H1 (cell line): ENCODE data around the gene ABHD12B. TPM values are rescaled to one million over a fixed set of nuclear protein-coding genes. Genes with fewer than 3 reads are reported as not detected.
A peak's percentile ranks its signal among the peaks of the same experiment; 100 is the strongest.

Source experiments
- ASH2L ChIP-seq: fragments of 200-600, 300-600 bp; sonication (generic); IDR thresholded peaks from one replicate; pipeline ENCODE4 v1.7.1; 2017; ENCODE audit warnings: low read length
- ATF2 ChIP-seq: IDR thresholded peaks from 2 replicates; pipeline ENCODE4 v1.6.1; 2012; ENCODE audit warnings: low read length, inconsistent platforms
- EGR1 ChIP-seq: IDR thresholded peaks from 2 replicates; pipeline ENCODE4 v1.6.1; 2011; ENCODE audit warnings: low read depth, low read length, borderline replicate concordance
- EP300 ChIP-seq, 2 experiments: IDR thresholded peaks; 1 replicate in 1 of 2; 2 replicates in 1 of 2; pipeline ENCODE4 v1.6.1; 2011 to 2012; ENCODE audit warnings: low read depth in 2 of 2, low read length in 2 of 2, mild to moderate bottlenecking in 2 of 2, borderline replicate concordance in 1 of 2, inconsistent platforms in 1 of 2, moderate library complexity in 1 of 2
- EZH2 ChIP-seq: fragments of 200-600 bp; sonication (generic); IDR thresholded peaks from 2 replicates; pipeline ENCODE4 v1.7.1; 2012; ENCODE audit warnings: low read depth, mild to moderate bottlenecking, moderate library complexity, low read length, inconsistent platforms; ENCODE audit not compliant: severe bottlenecking
- HDAC2 ChIP-seq, 2 experiments: fragments of 300-600 bp in 1 of 2; sonication (generic) in 1 of 2; IDR thresholded peaks; 2 replicates each; pipeline ENCODE4 v1.6.1; 2011 to 2012; ENCODE audit warnings: low read depth in 2 of 2, low read length in 2 of 2, mild to moderate bottlenecking in 2 of 2, moderate library complexity in 2 of 2, borderline replicate concordance in 1 of 2, inconsistent platforms in 1 of 2
- HDAC6 ChIP-seq: IDR thresholded peaks from one replicate; pipeline ENCODE4 v1.7.1; 2012; ENCODE audit warnings: low read depth, mild to moderate bottlenecking, inconsistent platforms, low read length, moderate library complexity
- KDM5A ChIP-seq: fragments of 200-600 bp; IDR thresholded peaks from 2 replicates; pipeline ENCODE4 v1.7.1; 2012; ENCODE audit warnings: mild to moderate bottlenecking, low read length, inconsistent platforms, mixed read lengths
- NRF1 ChIP-seq: IDR thresholded peaks from 2 replicates; pipeline ENCODE4 v1.6.1; 2011; ENCODE audit warnings: mild to moderate bottlenecking, low read depth, low read length, improper control_type of control experiment
- PHF8 ChIP-seq: fragments of 200-600 bp; sonication (generic); conservative IDR thresholded peaks from 2 replicates; pipeline ENCODE4 v1.7.1; 2012; ENCODE audit warnings: low read depth, mild to moderate bottlenecking, inconsistent platforms, low read length, moderate library complexity
- POLR2A ChIP-seq, 2 experiments: IDR thresholded peaks; 1 replicate in 1 of 2; 2 replicates in 1 of 2; pipeline ENCODE4 v1.6.1; 2011; ENCODE audit warnings: low read depth in 2 of 2, low read length in 2 of 2, mild to moderate bottlenecking in 2 of 2; ENCODE audit errors: control extremely low read depth in 1 of 2
- POU5F1 ChIP-seq: IDR thresholded peaks from 2 replicates; pipeline ENCODE4 v1.6.1; 2011; ENCODE audit warnings: low read depth, mild to moderate bottlenecking, low read length, moderate library complexity
- RBBP5 ChIP-seq: IDR thresholded peaks from 2 replicates; pipeline ENCODE4 v1.7.1; 2012; ENCODE audit warnings: low read depth, mild to moderate bottlenecking, inconsistent platforms, low read length, moderate library complexity, borderline replicate concordance
- RNF2 ChIP-seq: fragments of 200-900, 300-1000 bp; sonication (generic); IDR thresholded peaks from 2 replicates; pipeline ENCODE4 v1.7.1; 2016; ENCODE audit warnings: borderline replicate concordance, low read depth, mild to moderate bottlenecking, antibody characterized with exemption, low read length; ENCODE audit not compliant: poor library complexity, severe bottlenecking; ENCODE audit errors: missing control alignments
- SIN3A ChIP-seq, 2 experiments: IDR thresholded peaks in 1 of 2; conservative IDR thresholded peaks in 1 of 2; 2 replicates each; pipeline ENCODE4 v1.6.1; 2011 to 2012; ENCODE audit warnings: low read length in 2 of 2, improper control_type of control experiment in 1 of 2, low read depth in 1 of 2, mild to moderate bottlenecking in 1 of 2
- SP4 ChIP-seq: IDR thresholded peaks from 2 replicates; pipeline ENCODE4 v1.6.1; 2012; ENCODE audit warnings: low read length, inconsistent platforms
- SUZ12 ChIP-seq: fragments of 200-600 bp; sonication (generic); IDR thresholded peaks from 2 replicates; pipeline ENCODE4 v1.6.1; 2012; ENCODE audit warnings: mild to moderate bottlenecking, inconsistent platforms, low read length, moderate library complexity, mixed read lengths
- TBP ChIP-seq: IDR thresholded peaks from 2 replicates; pipeline ENCODE4 v1.6.1; 2011; ENCODE audit warnings: low read depth, low read length, improper control_type of control experiment
- ZNF274 ChIP-seq: IDR thresholded peaks from 2 replicates; pipeline ENCODE4 v1.7.0; 2012; ENCODE audit warnings: low read length, borderline replicate concordance; ENCODE audit errors: extremely low read depth
- polyA plus RNA-seq, 7 experiments: library from polyadenylated mRNA; depleted of rRNA in 3 of 7; stranded (reverse) in 5 of 7; unstranded in 2 of 7; fragments of >200 nt in 5 of 7; fragments of 200-250 nt in 2 of 7; gene quantifications; 1 replicate in 5 of 7; 2 replicates in 1 of 7; 4 replicates in 1 of 7; pipeline versions ENCODE4 v1.2.1 to v1.2.3, GENCODE V29; 2011 to 2013; ENCODE audit warnings: missing spikeins in 2 of 7, mixed read lengths in 2 of 7
- total RNA-seq: library from RNA; stranded (reverse); fragmentation: NEBNext Ultra II Directional; extraction: Animal tissue kit (Norgen Biotek cat#: 25700); gene quantifications from 2 replicates; pipeline ENCODE4 v1.2.1, GENCODE V29; 2021

Gene ABHD12B
- total and polyA plus RNA-seq, 2 of the 8 experiments (the other 6 are each of a cell fraction or from before 2014, with no cell fraction given), result 4.0 to 102 TPM

- TF ChIP-seq SP4 (no peak), KDM5A (no peak), EP300 (IDR thresholded peaks at IDR 0.05; ENCODE audit: borderline replicate concordance in 1 of 2, low read depth in 2 of 2, low read length in 2 of 2) (no peak), ASH2L (peak; percentile 64), EZH2 (peak; percentile 69), RNF2 (no peak), TBP (peak; percentile 53; the same call in 1 of the 2 replicates), PHF8 (no peak), HDAC2 (IDR thresholded peaks at IDR 0.05; ENCODE audit: borderline replicate concordance in 1 of 2, low read depth in 2 of 2, low read length in 2 of 2) (no peak), POLR2A (IDR thresholded peaks at IDR 0.05; ENCODE audit: control extremely low read depth in 1 of 2, low read depth in 2 of 2, low read length in 2 of 2) (no peak), ATF2 (no peak), HDAC6 (no peak), SIN3A (conservative IDR thresholded peaks at IDR 0.05 in 1 of 2, IDR thresholded peaks at IDR 0.05 in 1 of 2; ENCODE audit: low read depth in 1 of 2, low read length in 2 of 2) (no peak), EGR1 (no peak), ZNF274 (no peak), SUZ12 (peak; percentile 60), POU5F1 (no peak), NRF1 (no peak), RBBP5 (peak; percentile 77)
Measured at GRCh38 chr14:50871914-50872732, at the start of gene ABHD12B (continued).
